Hematopoietic multipotent progenitor cell treated with erythropoietin and hydrocortisone succinate and interleukin-3 and kit ligand, for 4 days (in vitro differentiated cells): ENCODE results near the gene GMDS.
A peak's percentile ranks its signal among the peaks of the same experiment; 100 is the strongest.
"Not testable (repeated sequence)": the region's sequence is repeated elsewhere in the genome, so short reads cannot be mapped to it uniquely, and the experiment has no call there.

Source experiments
- DNase-seq: peaks from one replicate; pipeline ENCODE4 v3.0.0-alpha.2; 2015

GMDS gene

DNA sequence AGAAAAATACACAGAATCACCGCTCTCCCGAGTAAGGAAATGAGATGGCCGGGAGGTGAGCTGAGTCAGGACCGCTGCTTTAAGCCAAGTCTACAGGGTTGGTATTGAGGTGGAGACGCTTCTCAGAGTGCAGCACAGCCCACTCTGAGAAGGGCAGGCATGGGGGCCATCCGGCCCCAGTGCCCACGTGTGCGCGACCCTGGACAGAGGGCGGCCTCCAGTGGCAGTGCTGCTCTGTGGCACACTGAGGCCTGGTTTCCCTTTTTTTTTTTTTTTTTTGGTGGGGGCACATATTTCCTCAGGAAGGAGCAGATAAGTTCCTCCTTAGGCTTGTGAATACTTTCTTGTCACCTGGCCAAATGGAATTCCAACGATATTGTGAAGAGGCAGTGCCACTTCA, 546.9 kb downstream of the GMDS start:
- no peak for DNase-seq

GRCh38 chr6:1697688-1698351, 547.6 kb downstream of the GMDS start:
- DNase-seq = no peak

DNA sequence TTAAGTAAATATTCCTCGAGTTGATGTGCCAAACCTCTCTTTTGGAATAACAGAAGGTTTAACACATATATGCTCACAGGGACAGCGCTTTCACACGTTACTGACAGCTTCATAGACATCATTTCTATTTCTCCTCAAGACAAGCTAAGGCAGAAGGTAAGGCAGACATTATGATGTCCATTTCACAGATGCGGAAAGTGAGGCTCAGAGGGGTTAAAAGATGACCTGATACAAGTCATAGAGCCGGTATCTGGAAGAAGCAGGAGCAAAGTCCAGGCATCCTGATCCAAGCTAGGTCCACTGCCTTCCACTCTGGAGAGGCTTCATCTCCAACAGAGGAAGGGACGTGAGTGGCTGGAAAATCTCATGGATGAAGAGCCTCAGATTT, 548.9 kb downstream of the GMDS start:
- no peak for DNase-seq

DNA sequence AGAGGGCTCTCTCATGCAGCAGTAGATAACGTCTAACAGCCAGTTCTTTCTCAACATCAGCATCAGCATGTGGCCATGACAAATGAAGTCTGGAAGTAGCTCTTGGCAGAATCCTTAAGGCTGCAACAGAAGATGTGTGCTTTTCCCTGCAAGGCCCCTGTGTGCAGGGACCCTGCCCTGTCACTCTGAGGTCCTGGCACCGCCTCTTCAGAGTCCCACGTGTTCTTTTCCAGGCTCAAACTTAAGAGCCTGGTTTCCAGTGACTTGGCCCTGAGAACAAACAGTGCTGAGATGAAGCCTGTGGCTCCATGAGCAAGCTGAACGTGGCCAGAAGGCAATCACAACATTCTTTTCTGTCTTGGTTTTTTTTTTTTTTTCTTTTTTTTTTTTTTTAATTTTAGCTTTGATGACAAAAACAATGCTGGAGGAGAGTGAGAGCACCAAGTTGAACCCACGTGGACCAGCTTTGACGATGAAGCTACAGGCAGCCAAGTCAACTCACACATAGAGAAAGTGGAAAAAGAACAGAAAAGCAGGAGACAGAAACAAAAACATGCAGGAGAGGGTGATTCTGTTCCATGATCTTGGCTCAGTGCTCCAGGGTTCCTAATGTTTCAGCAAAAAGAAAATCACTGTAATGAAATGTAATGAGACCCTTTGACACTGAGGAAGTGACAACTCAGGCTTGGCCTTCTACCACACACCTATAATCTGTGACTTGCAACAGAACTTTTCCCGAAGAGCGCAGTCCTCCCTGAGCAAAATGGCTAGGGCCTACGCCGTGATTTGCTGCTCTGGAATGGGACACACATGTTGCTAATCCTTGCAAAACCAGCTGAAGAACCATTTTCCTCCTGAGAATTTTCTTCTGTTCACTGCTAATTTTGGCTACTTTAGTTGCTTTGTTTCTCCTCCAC, 549.6 kb downstream of the GMDS start:
- DNase-seq = no peak

DNA sequence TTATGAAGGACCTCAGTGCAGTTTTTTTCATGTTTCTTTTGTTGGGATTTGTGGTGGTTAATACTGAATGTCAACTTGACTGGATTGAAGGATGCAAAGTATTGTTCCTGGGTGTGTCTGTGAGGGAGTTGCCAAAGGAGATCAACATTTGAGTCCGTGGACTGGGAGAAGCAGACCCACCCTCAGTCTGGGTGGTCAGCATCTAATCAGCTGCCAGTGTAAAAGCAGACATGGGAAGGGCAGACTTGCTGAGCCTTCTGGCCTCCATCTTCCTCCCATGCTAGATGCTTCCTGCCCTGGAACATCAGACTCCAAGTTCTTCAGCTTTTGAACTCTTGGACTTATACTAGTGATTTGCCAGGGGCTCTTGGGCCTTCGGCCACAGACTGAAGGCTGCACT, 553.6 kb downstream of the GMDS start:
- not testable (repeated sequence) for DNase-seq

DNA sequence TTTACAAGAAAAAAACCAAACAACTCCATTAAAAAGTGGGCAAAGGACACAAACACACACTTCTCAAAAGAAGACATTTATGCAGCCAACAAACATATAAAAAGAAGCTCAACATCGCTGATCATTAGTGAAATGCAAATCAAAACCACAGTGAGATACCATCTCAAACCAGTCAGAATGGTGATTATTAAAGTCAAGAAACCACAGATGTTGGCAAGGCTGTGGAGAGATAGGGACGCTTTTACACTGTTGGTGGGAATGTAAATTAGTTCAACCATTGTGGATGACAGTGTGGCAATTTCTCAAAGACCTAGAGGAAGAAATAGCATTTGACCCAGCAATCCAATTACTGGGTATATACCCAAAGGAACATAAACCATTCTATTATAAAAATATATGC, 554.7 kb downstream of the GMDS start:
- peak; percentile 49 for DNase-seq

DNA sequence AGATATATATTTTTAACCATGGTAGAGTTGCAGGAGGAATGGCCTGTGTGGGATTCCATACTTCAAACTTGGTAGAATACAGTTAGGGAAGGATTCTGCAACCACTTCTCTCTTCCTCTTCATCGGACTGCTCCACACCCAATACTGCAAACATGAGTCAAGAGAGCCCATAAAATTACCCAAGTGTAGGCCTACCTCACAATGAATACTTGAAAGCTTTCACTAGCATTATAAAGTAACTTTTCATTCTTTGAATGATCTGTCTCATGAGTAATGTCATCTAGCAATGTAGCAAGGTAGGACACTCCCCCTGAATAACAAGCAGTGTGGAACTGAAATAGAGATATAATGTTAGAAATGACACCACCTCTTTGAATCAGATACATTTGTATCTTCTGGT, 556.3 kb downstream of the GMDS start:
- no peak for DNase-seq

DNA sequence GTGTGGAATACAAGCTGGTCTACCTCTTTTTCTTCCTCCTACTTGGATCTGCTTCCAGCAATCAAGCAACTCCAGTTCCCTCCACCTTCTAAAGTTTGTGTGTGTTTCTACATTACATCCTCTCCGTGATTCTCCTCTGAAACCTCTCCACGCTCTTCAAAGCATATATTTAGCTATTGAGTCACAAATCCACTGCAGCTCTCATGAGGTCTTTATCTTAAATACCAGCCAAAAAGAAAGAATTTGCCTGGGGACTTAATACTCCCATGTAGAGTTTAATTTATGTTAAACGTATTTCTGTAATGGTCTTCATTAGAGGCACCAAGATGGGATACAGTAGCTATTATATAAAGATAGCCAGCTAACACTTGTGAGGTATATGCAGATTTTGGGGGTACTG, 557.0 kb downstream of the GMDS start:
- no peak for DNase-seq

DNA sequence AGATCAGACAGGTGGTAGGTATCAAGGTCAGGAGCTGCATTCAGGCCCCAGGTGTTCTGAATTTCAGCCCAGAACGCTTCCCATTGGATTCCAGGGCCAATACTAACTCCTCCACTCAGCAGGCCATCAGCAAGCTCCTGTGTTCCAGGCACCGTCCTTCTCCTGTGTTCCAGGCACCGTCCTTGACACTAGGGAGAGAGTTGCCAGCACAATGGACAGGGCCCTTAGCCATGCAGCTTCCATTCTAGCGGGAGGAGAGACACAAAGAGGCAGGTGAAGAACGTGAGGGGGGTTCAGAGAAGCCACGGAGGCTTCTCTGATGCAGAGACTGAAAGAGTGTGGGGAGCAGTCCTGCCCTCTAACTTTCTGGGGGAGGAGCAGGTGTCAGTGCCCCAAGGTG, 558.0 kb downstream of the GMDS start:
- DNase-seq = no peak

DNA sequence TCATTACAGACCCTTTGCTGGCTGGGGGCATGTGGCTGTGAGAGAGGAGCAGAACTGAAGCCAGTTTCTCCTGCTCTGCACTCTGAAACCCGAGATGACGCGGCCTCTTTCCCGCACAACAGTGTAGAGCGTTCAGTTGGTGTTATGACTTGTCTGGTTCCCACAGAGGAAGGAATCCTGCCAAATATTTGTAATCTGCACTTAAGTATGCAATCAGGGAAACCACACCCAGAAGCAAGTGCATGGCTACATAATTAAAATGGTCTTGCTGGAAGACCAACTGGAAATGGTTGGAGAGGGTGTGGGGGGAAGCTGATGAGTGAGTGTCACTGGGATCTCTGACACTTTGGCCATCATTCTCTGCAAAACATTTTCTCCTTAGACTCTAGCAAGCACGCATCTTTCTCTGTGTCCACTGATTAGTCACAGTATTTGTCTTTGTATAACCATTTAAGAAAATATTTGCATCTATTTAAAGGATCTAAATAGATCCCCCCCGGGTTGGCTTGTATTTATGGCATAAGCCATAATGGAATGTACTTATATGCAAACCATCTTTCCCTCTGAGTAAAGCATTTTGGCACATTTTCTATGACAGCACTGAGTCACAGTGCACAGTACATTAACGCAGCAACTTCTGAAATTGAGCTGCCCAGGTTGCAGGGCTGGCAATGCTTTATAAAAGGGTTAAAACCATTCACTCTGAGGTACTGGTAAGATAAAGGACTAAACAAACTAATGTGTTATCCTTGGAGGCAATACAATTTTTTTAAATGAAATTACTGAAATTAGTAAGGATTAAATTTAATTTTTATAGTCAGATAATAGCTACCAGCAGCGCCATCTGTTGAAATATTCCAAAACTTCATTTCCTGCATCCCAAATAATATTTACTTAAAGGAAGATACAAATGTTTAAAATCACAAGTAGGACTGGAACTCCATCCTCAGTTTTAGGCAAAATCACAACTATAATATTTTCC, 559.0 kb downstream of the GMDS start:
- peak; percentile 63 for DNase-seq

DNA sequence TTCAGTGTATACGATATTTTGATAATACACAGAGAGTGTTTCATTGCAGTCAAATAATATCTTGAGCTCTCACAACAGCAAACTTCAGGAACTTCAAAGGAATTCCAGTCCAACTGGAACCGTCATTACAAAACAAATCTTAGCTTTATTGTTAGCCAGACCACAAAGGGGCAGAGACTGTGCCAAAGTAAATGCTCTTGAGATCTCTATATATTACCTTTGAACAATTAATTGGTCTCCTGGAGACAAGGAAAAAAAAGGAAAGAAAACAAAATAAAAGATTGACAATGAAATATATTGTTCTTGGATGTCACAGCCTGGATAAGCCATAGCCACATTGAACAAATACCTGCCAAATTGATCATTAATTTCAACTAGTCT, 565.7 kb downstream of the GMDS start:
- no peak for DNase-seq

GRCh38 chr6:1679031-1679687, 566.2 kb downstream of the GMDS start:
- no peak for DNase-seq

GRCh38 chr6:1678201-1678600, 567.2 kb downstream of the GMDS start:
- no peak for DNase-seq

- peak; percentile 47 for DNase-seq
These were observed 573.0 kb downstream of the GMDS start for GRCh38 chr6:1672379-1672778.

GRCh38 chr6:1670711-1671462, 574.5 kb downstream of the GMDS start:
- peak; percentile 49 for DNase-seq

DNA sequence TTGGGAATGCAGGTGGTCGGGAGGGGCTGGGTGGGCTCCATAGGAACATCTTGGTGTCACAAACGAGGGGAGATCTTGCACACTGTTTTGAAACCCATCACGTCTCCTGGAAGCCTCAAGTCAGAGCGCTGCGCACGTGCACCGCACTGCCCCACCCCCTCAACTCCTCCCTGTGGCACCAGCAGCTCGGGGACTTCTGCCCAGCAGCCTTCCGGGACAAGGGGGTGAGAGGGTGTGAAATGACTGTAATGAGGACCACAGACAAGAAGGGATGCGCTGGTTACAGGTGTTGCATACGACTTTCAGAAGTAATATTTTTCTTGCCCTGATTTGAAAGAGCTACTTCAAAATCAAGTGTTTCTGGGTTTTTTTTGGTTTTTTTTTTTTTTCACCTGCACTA, 575.4 kb downstream of the GMDS start:
- no peak for DNase-seq

- DNase-seq = not testable (repeated sequence)
These were observed 576.9 kb downstream of the GMDS start for GRCh38 chr6:1668456-1668855.

DNA sequence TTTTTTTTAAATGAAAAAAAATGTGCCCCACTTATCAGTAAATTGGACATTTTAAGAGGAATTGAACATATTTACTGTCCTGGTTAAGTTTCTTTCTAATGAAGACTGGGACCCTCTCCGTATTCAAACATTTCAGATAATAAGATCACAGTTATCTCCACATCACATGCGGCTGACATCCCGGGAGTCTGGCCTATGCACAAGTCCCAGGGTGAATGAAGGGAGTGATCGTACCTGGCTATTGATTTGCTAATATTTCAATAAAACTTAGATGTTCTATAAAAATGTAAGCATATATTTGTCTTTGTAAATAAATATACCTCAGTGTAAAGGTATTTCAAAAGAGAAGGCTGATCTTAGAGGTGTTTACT, 577.6 kb downstream of the GMDS start:
- DNase-seq = no peak

DNA sequence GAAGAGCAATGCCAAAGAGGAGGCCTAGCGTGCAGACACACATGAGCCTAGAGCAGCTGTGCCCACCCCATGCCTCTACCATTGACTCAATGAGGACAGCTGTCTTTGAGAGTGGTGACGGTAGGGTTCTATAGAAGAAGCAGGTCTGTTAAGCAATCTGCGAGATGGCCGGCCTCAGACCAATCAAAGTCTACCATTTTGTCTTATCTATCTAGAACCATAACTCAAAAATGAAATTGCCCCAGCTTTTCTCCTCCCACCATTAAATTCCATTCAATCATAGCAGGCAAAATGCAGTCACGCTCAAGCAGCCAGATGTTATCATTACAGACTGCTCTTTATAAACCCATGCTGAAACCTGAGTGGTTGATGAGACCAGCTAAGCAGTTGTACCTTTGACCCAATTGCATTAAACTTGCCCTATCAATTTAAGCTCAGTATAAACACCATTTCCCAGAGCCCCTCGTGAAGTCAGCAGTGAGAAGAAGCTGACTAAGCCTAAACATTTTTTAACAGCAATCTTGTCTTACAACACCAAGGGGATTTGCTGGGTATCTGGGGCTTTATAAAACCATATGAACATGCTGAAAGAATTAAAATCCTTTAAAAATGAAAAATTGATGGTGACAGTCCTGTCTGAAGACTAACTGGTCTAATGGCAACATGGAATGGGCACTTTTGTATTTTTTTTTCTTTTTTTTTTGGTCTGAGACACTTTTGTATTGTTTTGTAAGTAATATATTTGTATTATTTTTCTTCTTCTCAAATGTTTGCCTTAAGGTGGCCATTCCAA, 578.2 kb downstream of the GMDS start:
- no peak for DNase-seq

DNA sequence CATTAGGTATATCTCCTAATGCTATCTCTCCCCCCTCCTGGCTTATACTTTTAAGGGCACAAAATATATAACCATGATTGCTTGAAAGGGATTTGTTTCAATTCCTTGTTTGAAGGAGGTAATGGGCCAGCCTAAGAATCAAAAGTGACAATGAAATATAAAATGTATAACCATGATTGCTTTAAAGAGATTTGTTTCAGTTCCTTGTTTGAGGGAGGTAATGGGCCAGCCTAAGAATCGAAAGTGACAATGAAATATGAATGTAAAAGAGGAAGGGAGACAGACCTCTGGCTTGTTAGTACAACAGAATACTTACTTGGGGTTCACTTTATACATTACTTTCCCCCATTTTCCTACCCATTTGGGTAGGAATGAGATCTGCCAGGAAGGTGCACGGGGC, 580.2 kb downstream of the GMDS start:
- peak; percentile 24 for DNase-seq

DNA sequence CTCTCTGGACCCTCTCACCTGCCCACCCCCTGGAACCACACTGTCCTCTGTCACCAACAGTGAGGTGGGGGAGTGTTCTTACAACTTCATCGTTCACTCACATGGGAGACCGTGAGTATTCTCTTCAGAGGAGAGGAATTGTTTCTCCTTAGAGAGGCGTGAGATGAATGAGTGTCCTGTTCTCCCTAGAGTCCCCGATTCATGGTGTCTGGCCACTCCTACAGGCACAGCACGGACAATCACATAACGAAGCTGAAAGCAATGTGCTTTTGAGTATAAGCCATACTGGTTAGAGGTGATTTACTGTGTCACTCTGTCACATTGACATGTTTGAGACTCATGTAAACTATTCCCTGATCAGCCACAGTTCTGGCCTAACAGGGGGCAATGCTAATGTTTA, 581.1 kb downstream of the GMDS start:
- no peak for DNase-seq
